GM08714 (cell line): ENCODE data around the gene COL15A1.
A peak's percentile ranks its signal among the peaks of the same experiment; 100 is the strongest.
"Not testable (repeated sequence)": the region's sequence is repeated elsewhere in the genome, so short reads cannot be mapped to it uniquely, and the experiment has no call there.

Experiments
- H3K4me3 ChIP-seq: fragments of 200-500 bp; sonication (Bioruptor generic); 2 replicates; pipeline ENCODE4 v1.5.1; 2014; ENCODE audit warnings: mild to moderate bottlenecking, low read length, inconsistent platforms
- ZNF274 ChIP-seq: IDR thresholded peaks from 2 replicates; pipeline ENCODE4 v1.6.1; 2012; ENCODE audit warnings: mild to moderate bottlenecking, low read depth, low read length

COL15A1 gene

DNA sequence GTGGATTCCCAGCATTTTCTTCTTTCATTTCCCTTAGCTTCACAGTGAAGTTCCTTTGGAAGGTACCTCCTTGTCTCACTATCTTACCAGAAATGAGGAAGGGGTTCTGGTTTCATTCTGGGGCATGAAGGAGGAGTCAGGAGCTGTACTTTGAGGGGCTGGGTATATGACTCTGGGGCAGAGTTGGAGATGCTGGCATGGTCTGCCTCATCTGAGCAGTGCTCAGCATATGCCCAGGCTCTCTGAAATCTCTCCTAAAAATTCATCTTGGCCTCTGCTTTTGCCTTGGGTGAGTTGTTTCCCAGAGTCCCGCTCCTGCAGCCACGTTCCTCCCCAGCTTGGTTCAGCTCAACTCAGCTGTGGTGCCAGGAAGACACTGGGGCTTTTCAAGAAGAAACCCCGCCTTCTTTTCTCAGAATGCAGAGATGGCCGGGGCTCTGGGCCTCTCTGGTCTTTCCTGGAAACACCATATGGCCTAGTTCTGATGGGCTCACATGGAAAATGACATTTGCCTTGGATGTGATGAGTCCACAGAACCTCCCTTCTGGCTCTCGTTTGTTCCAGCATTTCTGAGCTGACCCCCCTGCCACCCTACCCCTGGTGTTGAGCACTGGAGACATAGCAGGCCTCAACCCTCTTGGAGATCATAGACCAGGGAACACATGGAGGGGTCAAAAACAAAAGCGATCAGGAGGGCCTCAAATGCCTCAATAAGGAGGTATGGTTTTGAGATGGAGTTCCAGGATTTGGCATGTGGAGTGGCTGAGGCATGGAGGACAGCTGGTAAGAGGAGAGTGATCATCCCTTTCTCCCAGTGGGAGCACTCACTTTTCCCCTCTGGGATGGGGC lies 149.2 kb downstream of the COL15A1 start:
- no peak for TF ChIP-seq ZNF274
- H3K4me3 ChIP-seq: no peak overlapping the region

DNA sequence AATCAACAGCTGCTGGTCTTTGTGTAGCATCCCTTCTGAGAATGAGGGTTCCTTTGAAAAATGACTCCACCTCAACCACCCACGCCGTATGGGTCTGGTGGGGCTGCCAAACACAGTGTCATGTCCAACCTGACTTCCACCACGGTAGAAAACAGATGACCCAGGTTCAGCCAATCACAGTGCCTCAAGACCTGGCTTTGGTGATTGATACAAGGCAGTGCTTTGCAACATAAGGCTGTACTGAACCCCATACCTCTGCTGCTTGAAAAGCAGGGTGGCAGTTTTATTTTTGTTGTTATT lies 149.7 kb downstream of the COL15A1 start:
- no peak for TF ChIP-seq ZNF274
- no peak overlapping the region for H3K4me3 ChIP-seq

DNA sequence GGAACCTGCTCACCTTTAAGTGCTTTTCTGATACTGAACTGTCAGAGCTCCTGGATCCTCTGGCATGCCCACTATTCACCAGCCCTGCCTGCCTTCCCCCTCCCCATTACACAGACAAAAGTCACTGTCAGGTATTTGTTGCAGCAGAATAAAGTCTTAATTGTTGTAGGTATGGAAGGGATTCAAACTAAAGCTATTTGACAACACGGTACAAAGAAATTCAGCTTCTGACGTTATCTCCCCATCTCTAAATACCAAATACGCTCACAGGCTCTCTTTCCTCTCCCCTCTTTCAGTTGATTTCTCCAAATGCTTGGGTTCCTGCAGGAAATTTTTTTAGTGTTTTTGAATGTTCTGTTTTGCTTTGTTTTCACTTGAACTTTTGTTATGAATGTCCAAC lies 151.9 kb downstream of the COL15A1 start:
- no peak overlapping the region for H3K4me3 ChIP-seq
- TF ChIP-seq ZNF274: no peak

DNA sequence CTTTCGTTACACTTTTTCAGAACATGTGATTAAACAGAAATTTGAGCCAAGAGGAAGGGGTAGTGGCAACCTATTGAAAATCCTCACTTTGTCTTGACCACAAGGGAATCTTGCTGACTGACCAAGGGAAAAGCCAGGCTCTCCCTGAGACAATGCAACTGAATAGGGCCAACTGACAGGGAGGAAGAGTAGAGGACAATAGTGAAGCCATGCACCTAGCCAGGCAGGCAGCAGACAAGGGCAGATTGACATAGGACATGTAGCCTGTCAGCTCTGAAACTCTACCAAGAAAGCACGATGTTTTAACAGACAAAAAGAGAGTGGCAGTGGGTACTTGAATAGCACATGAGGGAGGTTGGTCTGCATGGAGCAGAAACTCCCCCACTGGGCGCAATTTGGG lies 152.7 kb downstream of the COL15A1 start:
- no peak overlapping the region for H3K4me3 ChIP-seq
- TF ChIP-seq ZNF274: no peak

DNA sequence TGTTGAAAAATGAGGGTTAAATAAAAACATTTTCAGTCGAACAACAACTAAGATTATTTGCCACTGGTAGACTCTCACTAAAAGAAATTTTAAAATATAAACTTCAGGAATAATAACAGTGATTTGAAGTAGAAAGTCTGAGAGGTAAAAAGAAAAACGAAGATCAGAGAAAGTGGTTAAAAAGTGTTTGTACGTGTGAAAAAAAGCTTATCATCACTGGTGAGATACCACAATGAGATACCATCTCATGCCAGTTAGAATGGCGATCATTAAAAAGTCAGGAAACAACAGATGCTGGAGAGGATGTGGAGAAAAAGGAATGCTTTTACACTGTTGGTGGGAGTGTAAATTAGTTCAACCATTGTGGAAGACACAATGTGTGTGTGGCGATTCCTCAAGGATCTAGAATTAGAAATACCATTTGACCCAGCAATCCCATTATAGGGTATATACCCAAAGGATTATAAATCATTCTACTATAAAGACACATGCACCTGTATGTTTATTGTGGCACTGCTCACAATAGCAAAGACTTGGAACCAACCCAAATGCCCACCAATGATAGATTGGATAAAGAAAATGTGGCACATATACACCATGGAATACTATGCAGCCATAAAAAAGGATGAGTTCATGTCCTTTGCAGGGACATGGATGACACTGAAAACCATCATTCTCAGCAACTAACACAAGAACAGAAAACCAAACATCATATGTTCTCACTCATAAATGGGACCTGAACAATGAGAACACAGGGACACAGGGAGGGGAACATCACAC lies 156.3 kb downstream of the COL15A1 start:
- not testable (repeated sequence) for H3K4me3 ChIP-seq

DNA sequence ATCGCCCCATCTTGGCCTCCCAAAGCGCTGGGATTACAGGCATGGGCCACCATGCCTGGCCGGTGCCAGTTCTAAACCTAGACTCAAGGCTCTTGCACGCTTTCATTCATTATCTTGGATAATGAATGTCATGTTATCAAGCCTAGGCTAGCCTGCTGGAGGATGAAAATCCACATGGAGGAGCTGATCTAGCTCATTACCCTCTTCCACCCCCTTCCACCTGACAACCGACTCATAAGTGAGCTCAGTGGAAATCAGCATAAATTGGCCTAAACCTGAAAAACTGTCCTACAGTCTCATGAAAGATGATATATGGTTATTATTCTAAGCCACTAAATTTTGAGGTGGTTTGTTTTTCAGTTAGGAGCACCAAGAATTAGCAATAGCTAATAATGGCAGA lies 157.6 kb downstream of the COL15A1 start:
- H3K4me3 ChIP-seq: no peak overlapping the region
- no peak for TF ChIP-seq ZNF274

DNA sequence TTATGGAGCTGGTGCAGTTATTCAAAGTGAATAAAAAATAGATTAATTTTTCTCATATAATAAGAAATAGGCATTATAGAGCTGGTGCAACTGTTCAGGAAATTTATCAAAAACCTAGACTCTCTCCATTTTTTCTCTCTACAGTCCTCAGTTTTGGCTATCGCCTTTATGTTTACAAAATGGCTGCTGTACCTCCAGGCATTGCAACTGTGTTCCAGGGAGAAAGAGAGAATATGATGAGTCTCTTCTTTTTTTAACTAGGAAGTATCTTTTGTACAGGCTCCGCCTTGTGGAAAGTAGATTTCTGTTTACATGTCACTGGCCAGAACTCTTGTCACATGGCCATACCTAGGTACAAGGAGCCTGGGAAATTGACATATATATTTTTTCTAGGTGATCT lies 158.1 kb downstream of the COL15A1 start:
- no peak for TF ChIP-seq ZNF274

DNA sequence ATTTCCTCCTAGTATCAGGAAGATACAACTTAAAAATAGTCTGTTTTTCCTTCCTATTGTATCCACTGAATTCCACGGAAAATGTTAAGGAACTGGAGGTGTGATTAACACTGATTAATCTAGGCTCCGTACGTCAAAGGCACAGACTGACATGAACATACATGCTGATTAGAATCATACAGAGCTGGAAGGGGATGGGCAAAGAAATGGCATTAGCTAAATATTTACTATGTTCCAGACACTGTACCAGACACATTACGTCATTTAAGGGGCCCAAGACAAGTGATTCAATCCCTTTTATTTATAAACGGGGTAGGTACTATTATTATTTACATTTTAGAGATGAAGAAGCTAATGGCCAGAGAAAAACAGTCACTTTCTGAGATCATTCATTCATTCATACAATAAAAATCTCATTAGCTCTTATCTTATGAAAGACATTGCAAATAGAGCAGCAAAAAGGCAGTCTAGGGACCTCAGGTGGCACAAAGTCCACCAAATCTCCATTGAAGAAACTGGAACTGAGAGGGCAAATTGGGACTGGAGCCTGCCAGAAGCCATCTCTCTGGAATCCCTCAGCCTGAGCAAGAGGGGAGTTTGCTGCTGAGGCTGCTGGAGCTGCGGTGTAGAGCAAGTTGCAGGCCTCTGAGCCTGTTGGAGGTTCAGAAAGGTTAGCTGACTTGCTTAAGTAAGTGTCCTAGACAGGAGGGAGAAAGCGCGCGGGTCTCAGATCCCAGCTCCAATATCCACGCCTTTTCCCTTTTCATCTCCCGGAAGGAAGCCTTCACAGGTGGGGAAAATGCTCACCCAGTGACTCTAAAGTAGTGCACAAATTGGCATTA lies 159.6 kb downstream of the COL15A1 start:
- no peak overlapping the region for H3K4me3 ChIP-seq

More for the DNA sequence above, 158.1 kb downstream of the COL15A1 start:
- H3K4me3 ChIP-seq: no peak overlapping the region

DNA sequence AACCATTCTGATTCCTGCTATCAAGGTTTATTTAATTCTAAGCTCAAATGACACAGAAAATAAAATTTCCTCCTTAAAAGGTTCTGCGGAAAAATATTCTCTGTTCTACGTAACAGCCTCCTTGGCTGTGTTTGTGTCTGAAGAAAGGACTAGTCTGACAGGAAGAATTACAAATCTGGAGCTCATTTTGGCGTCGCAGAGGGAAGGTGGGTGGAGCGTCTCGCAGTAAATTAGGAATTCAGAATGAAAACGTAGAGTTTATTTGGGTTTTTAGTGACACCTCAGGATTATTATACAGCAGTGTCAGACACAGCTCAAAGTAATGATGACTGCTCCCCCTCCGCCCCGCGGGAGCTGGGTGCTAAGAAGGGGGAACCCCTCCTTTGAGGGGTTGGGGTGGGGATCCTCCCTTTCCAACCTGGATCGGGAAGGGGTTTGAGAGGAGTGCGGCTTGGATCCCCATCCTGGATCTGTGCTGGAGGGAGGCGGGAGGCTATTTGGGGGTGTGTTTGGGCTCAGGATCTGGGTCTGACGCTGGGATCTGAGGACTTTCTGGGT lies 160.3 kb downstream of the COL15A1 start:
- peak overlapping the region; percentile 61; the same call in 1 of the 2 replicates for H3K4me3 ChIP-seq
- TF ChIP-seq ZNF274: no peak

More for the DNA sequence above, 159.6 kb downstream of the COL15A1 start:
- TF ChIP-seq ZNF274: no peak

DNA sequence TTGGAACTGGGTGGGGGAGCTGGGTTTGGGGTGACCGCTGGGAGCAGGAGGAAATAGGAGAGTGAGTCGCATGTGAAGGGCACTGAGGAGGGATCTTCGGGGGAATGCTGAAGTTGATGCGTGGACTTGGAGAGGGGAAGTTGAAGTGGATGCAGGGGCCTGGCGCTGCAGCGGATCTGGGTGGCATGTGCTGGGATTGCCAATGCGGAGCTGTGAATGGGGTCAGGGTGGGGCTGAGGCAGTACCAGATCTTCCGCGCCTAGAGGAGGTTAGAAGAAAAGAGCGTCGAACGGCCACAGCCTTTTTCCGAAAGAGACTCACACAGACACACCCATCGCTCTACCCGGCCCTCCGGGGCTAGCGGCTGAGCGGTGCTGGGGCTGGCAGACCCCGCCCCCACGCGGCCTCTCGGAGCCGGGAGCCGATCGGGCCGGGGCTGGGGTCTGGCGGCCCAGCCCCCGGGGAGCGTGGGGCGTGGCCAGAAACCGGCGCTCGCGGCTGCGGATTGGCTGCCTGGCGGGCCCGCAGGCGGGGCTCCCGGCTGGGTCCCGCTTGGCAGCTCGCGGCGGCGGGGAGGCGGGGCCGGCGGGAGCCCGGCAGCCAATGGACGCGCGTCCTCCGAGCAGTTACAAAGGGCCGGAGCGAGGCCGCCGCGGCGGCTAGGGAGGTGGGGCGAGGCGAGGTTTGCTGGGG lies 160.9 kb downstream of the COL15A1 start, which contains the start of gene TGFBR1:
TGFBR1 (plus strand) TSS at position 655 of the 693 bp plus-strand sequence. CDS start 93 bp downstream, outside the sequence.
- no peak for TF ChIP-seq ZNF274
- peak within 1 kb of the TSS; percentile 75 for H3K4me3 ChIP-seq

DNA sequence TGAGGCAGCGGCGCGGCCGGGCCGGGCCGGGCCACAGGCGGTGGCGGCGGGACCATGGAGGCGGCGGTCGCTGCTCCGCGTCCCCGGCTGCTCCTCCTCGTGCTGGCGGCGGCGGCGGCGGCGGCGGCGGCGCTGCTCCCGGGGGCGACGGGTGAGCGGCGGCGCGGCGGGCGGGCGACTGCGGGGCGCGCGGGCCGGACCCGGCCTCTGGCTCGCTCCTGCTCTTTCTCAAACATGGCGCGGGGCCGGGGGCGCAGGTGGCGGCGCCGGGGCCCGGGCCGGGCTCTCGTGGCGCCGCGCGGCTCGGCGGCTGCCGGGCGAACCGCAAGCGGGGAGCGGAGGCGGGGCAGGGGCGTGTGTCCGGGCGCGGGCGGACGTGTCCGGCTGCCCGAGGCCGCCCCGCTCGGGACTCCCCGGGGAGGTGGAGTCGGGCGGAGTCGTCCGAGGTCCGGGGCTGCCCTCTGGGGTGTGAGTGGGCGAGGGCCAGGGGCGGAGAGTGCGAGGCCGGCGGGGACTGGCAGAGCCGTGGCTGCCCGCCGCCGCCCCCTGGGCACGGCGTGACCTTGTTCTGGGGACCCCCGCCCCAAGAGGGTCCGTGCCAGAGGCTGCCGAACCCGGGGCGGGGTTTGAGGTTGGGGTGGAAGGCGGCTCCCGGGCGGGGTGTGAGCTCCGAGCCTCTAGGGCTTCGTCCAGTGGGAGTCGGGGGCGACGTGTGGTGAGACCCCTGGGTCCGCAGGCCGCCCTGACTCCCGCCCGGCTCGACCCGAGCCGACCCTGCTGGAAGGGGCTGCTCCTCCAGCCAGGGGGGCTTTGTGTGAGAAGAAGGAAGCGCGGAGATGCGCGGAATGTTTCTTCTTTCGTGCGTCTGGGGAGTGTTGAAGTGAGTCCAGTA lies 161.7 kb downstream of the COL15A1 start:
- peak overlapping the region; percentile 75 for H3K4me3 ChIP-seq
- no peak for TF ChIP-seq ZNF274

DNA sequence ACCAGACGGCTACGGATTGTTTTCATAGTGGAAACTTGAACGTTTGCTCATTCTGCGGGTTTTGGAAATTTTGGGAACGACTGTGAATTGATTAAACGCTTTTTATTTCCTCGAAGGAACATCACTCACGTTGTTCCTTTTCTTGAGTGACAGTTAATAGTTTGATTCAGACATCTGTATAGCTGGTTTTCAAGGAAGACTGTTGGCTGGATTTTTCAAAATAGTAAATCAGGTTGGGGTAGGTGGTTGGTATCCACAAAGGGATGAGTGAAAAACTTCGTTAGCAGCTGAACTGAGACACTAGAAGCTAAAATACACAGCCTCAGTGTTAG lies 162.3 kb downstream of the COL15A1 start:
- H3K4me3 ChIP-seq: peak overlapping the region; percentile 75

DNA sequence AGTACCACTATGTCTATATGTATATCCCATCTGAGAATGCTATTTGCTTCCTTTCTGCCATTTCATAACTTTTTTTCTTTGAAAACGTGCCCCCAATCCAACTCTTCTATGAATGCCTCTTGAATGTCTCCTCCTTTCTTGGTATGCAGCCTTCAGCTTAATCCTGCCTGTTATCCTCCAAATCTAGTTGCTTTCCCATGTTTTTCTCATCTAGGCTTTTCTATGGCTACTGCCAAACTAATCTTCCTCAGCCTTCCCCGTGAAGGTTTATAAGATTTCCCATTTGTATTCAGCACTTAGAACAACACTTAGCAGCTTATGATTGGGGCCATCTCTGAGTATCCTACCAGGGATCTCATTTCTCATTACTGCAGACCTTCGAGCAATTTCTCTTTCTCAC lies 163.7 kb downstream of the COL15A1 start:
- no peak overlapping the region for H3K4me3 ChIP-seq
- TF ChIP-seq ZNF274: no peak

More for the DNA sequence above, 162.3 kb downstream of the COL15A1 start:
- no peak for TF ChIP-seq ZNF274
